ENCODE measurements around the gene OR10G2. TPM values are rescaled to one million over a fixed set of nuclear protein-coding genes. Genes with fewer than 3 reads are reported as not detected.

Gene OR10G2
- total RNA-seq, 1 donor from 2014 or later = not detected

DNA sequence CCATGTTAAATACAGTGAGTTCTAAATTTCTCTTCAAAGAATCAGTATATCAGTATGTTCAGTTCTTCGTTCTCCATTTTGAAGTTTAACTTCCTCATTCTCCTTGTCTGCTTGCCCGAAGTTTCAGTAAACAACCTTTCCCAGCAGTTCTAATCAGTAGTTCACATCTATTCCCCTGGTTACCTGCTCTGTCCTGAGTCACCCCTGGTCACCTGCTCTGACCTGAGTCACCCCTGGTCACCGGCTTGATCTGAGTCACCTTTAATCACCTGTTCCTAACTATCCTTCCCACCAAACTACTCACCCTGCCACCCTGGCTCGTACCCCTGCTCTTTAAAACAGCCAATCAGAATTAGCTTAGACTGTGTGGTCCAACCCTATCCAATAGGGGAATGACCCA lies 45.4 kb downstream of the OR10G2 start:
- Mint-ChIP-seq H3K4me1 (ENCODE audit: low read depth) (no peaks in the 10 kb centered on the region), H3K27ac (no peak overlapping the region), H3K9me3 (ENCODE audit: low read depth) (peaks cover 18% of the 10 kb centered on the region), H3K36me3 (ENCODE audit: insufficient read depth) (peaks cover 9% of the 10 kb centered on the region), H3K27me3 (peaks cover 6% of the 10 kb centered on the region), H3K4me3 (ENCODE audit: low read depth) (no peak overlapping the region)
- DNase-seq (ENCODE audit: low spot score, unreplicated experiment) = no peak
- TF ChIP-seq, protein P1, sequence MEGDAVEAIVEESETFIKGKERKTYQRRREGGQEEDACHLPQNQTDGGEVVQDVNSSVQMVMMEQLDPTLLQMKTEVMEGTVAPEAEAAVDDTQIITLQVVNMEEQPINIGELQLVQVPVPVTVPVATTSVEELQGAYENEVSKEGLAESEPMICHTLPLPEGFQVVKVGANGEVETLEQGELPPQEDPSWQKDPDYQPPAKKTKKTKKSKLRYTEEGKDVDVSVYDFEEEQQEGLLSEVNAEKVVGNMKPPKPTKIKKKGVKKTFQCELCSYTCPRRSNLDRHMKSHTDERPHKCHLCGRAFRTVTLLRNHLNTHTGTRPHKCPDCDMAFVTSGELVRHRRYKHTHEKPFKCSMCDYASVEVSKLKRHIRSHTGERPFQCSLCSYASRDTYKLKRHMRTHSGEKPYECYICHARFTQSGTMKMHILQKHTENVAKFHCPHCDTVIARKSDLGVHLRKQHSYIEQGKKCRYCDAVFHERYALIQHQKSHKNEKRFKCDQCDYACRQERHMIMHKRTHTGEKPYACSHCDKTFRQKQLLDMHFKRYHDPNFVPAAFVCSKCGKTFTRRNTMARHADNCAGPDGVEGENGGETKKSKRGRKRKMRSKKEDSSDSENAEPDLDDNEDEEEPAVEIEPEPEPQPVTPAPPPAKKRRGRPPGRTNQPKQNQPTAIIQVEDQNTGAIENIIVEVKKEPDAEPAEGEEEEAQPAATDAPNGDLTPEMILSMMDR (IDR thresholded peaks at IDR 0.05; ENCODE audit: unreplicated experiment) = no peak

Other genes with a start within 250 kb of the OR10G2 start
- gene CHD8, start 178.8 kb downstream of the OR10G2 start, total RNA-seq = 147 and 149 TPM in 2 replicates
- gene RAB2B, start 158.0 kb downstream of the OR10G2 start, total RNA-seq = 41.0 and 45.2 TPM in 2 replicates
- 65.1 and 71.8 TPM in 2 replicates for gene TOX4, start 157.7 kb downstream of the OR10G2 start, total RNA-seq
- 82.6 and 82.7 TPM in 2 replicates for gene METTL3, start 123.6 kb downstream of the OR10G2 start, total RNA-seq
- gene SALL2, start 108.6 kb downstream of the OR10G2 start, total RNA-seq = 83.5 and 89.2 TPM in 2 replicates
- not detected in 2 replicates for gene OR10G3, start 54.9 kb downstream of the OR10G2 start, total RNA-seq
- not detected in 2 replicates for gene OR4E2, start 18.9 kb upstream of the OR10G2 start, total RNA-seq
- not detected in 2 replicates for gene OR4E1, start 38.9 kb upstream of the OR10G2 start, total RNA-seq

Measured in progenitor cell of endocrine pancreas (in vitro differentiated cells).